C4-2B (cell line): Measurements from ENCODE around the gene CREG1.

Source experiments
- ZFX ChIP-seq: fragments of 450-650 bp; IDR thresholded peaks from 2 replicates; pipeline ENCODE4 v1.6.1; 2017
- TF ChIP-seq, protein P1 (sequence below): fragments of 450-650 bp; conservative IDR thresholded peaks from 2 replicates; pipeline ENCODE4 v1.5.1; 2017; ENCODE audit warnings: mild to moderate bottlenecking

DNA sequence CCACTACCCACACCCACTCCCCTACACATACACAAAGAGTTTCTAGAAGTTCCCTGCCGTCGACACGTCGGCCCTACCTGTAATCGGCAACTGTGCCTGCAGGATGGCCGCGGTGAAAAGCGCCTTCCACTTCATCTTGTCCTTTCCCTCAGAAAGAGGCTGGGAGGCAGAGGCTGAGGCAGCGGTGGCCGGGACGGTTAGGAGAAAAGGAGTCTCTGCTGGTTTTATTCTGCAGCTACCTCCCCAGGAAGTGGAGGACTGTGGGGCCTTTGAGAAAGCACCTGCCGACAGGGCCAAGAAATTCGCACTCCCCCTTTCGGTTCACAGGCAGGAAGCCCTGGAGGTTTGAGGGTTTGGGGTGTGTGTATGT, 35.2 kb downstream of the CREG1 start, which contains the start of gene CD247:
- TF ChIP-seq, protein P1, sequence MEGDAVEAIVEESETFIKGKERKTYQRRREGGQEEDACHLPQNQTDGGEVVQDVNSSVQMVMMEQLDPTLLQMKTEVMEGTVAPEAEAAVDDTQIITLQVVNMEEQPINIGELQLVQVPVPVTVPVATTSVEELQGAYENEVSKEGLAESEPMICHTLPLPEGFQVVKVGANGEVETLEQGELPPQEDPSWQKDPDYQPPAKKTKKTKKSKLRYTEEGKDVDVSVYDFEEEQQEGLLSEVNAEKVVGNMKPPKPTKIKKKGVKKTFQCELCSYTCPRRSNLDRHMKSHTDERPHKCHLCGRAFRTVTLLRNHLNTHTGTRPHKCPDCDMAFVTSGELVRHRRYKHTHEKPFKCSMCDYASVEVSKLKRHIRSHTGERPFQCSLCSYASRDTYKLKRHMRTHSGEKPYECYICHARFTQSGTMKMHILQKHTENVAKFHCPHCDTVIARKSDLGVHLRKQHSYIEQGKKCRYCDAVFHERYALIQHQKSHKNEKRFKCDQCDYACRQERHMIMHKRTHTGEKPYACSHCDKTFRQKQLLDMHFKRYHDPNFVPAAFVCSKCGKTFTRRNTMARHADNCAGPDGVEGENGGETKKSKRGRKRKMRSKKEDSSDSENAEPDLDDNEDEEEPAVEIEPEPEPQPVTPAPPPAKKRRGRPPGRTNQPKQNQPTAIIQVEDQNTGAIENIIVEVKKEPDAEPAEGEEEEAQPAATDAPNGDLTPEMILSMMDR = no peak
- no peak for TF ChIP-seq ZFX
